NCI-H226 (cell line): Measurements from ENCODE around the gene FBN3.
"Not testable (repeated sequence)": the region's sequence is repeated elsewhere in the genome, so short reads cannot be mapped to it uniquely, and the experiment has no call there.

Experiments
- DNase-seq: peaks from one replicate; pipeline ENCODE4 v3.0.0-alpha.2; 2015

FBN3 gene

GRCh38 chr19:8149261-8150094 lies at the start of gene FBN3:
TSS of gene FBN3 (minus strand) at chr19:8149592. CDS start at chr19:8147480, 2,112 bp downstream.
- no peak for DNase-seq

GRCh38 chr19:8196271-8196927 lies 47.0 kb upstream of the FBN3 start:
- no peak for DNase-seq

GRCh38 chr19:8194528-8195267 lies 45.3 kb upstream of the FBN3 start:
- no peak for DNase-seq

- no peak for DNase-seq
These were observed 42.9 kb upstream of the FBN3 start for GRCh38 chr19:8192221-8192820.

- no peak for DNase-seq
These were observed 36.1 kb upstream of the FBN3 start for GRCh38 chr19:8185343-8186068.

- DNase-seq, result no peak
These were observed 34.9 kb upstream of the FBN3 start for GRCh38 chr19:8184274-8184673.

- DNase-seq, result no peak
These were observed 30.6 kb upstream of the FBN3 start for GRCh38 chr19:8180018-8180417.

- no peak for DNase-seq
These were observed 25.3 kb upstream of the FBN3 start for GRCh38 chr19:8174706-8175105.

- DNase-seq, result no peak
These were observed 19.1 kb upstream of the FBN3 start for GRCh38 chr19:8168537-8168936.

GRCh38 chr19:8167985-8168384 lies 18.6 kb upstream of the FBN3 start:
- no peak for DNase-seq

- peak; percentile 55 for DNase-seq
These were observed 14.4 kb upstream of the FBN3 start for GRCh38 chr19:8163759-8164158.

GRCh38 chr19:8161135-8161646 lies 11.8 kb upstream of the FBN3 start:
- peak; percentile 62 for DNase-seq

- DNase-seq, result not testable (repeated sequence)
These were observed 9.9 kb upstream of the FBN3 start for GRCh38 chr19:8159322-8159721.

GRCh38 chr19:8158411-8159074 lies 9.2 kb upstream of the FBN3 start:
- DNase-seq, result peak; percentile 64

GRCh38 chr19:8155318-8155717 lies 5.9 kb upstream of the FBN3 start:
- no peak for DNase-seq

GRCh38 chr19:8154014-8154413 lies 4.6 kb upstream of the FBN3 start:
- not testable (repeated sequence) for DNase-seq

GRCh38 chr19:8151767-8152035 lies 2.3 kb upstream of the FBN3 start:
- no peak for DNase-seq

- DNase-seq, result no peak
These were observed 1.8 kb upstream of the FBN3 start for GRCh38 chr19:8150998-8151766.

- no peak for DNase-seq
These were observed 930 bp upstream of the FBN3 start for GRCh38 chr19:8150178-8150865.
